Upper lobe of left lung (tissue), 4 donors: ENCODE measurements around the gene TBCD.

Experiments
- POLR2AphosphoS5 ChIP-seq, 2 donors: sonication (generic); formaldehyde crosslinking; IDR thresholded peaks; one replicate each; pipeline ENCODE4 v1.5.1; 2017; ENCODE audit warnings: antibody characterized with exemption in 2 of 2
- TF ChIP-seq, protein P1 (sequence below), 6 experiments: fragments of 450-650 bp in 4 of 6; fragments of 200-600 bp in 2 of 6; sonication (generic) in 2 of 6; IDR thresholded peaks; one replicate each; pipeline ENCODE4 v1.5.1; 2016 to 2019; ENCODE audit warnings: antibody characterized with exemption in 6 of 6

DNA sequence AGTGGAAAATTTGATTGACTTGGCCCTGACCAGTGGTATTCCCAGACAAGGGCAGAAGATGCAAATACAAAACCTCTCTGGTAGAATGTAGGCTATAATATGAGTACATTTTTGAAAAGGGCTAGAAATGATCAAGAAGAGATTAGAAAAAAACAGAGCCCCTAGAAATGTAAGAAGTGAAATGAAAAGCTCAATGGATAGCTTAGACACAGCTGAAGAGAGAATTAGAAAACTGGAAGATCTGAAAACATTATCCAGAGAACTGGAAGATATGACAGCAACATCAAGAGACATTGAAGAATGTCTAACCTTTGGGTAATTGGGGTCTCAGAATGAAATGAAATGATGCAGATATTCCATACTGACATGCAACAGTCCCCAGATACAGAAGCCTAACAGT, 193.1 kb downstream of the TBCD start:
- TF ChIP-seq POLR2AphosphoS5 (IDR thresholded peaks at IDR 0.05): no peak
- TF ChIP-seq, protein P1, sequence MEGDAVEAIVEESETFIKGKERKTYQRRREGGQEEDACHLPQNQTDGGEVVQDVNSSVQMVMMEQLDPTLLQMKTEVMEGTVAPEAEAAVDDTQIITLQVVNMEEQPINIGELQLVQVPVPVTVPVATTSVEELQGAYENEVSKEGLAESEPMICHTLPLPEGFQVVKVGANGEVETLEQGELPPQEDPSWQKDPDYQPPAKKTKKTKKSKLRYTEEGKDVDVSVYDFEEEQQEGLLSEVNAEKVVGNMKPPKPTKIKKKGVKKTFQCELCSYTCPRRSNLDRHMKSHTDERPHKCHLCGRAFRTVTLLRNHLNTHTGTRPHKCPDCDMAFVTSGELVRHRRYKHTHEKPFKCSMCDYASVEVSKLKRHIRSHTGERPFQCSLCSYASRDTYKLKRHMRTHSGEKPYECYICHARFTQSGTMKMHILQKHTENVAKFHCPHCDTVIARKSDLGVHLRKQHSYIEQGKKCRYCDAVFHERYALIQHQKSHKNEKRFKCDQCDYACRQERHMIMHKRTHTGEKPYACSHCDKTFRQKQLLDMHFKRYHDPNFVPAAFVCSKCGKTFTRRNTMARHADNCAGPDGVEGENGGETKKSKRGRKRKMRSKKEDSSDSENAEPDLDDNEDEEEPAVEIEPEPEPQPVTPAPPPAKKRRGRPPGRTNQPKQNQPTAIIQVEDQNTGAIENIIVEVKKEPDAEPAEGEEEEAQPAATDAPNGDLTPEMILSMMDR (IDR thresholded peaks at IDR 0.05): no peak
